ENCODE measurements around the gene NCEH1.

The NCEH1 gene

GRCh38 chr3:172613845-172614244 lies 97.0 kb downstream of the NCEH1 start:
- H3K4me2 ChIP-seq (ENCODE audit: low read length) = no peak overlapping the region
- no peak overlapping the region for H4K5ac ChIP-seq (ENCODE audit: low read length)
- no peak overlapping the region for H3K56ac ChIP-seq (ENCODE audit: low read length)
- no peaks in the 10 kb centered on the region for H3K4me1 ChIP-seq (ENCODE audit: control insufficient read depth, low read depth, low read length)
- H3K18ac ChIP-seq (ENCODE audit: low read length) = no peak overlapping the region
- H3K9ac ChIP-seq (ENCODE audit: low read length) = no peak overlapping the region
- no peak overlapping the region for H2BK120ac ChIP-seq (ENCODE audit: low read depth, low read length)
- H3K79me2 ChIP-seq (ENCODE audit: control insufficient read depth, insufficient read depth, low read length) = no peaks in the 10 kb centered on the region
- WGBS (ENCODE audit: extremely low coverage, insufficient coverage, low lambda C conversion rate) = no CpG with 5 or more reads among the region's 2 CpGs
- H3K4me3 ChIP-seq (ENCODE audit: low read length) = no peak overlapping the region
- no peak for DNase-seq
- no peaks in the 10 kb centered on the region for H3K36me3 ChIP-seq (ENCODE audit: control insufficient read depth, insufficient read depth, low read length)
- no peaks in the 10 kb centered on the region for H3K79me1 ChIP-seq (ENCODE audit: low read length)
- H3K27ac ChIP-seq (ENCODE audit: low read depth, low read length) = no peak overlapping the region
- H3K23ac ChIP-seq (ENCODE audit: low read length) = no peak overlapping the region
- no peak overlapping the region for H3K4ac ChIP-seq (ENCODE audit: low read depth, low read length)
- no peak overlapping the region for H2AK5ac ChIP-seq (ENCODE audit: low read length)
- no peak overlapping the region for H2BK5ac ChIP-seq (ENCODE audit: low read length)
- H3K27me3 ChIP-seq (ENCODE audit: insufficient read depth, low read length, poor library complexity) = no peaks in the 10 kb centered on the region
- no peak overlapping the region for H4K8ac ChIP-seq (ENCODE audit: low read depth, low read length)
- no peak overlapping the region for H2BK15ac ChIP-seq (replicated peaks; ENCODE audit: low read depth)

GRCh38 chr3:172612871-172613678 lies 97.8 kb downstream of the NCEH1 start:
- Histone ChIP-seq H3K4me3 (ENCODE audit: low read length) (no peak overlapping the region), H3K36me3 (ENCODE audit: control insufficient read depth, insufficient read depth, low read length) (no peaks in the 10 kb centered on the region), H4K8ac (ENCODE audit: low read depth, low read length) (no peak overlapping the region), H3K56ac (ENCODE audit: low read length) (no peak overlapping the region), H2BK120ac (ENCODE audit: low read depth, low read length) (no peak overlapping the region), H3K79me1 (ENCODE audit: low read length) (no peaks in the 10 kb centered on the region), H2AK5ac (ENCODE audit: low read length) (no peak overlapping the region), H4K5ac (ENCODE audit: low read length) (no peak overlapping the region), H3K79me2 (ENCODE audit: control insufficient read depth, insufficient read depth, low read length) (no peaks in the 10 kb centered on the region), H3K4me2 (ENCODE audit: low read length) (no peak overlapping the region), H3K4me1 (ENCODE audit: control insufficient read depth, low read depth, low read length) (no peaks in the 10 kb centered on the region), H2BK15ac (replicated peaks; ENCODE audit: low read depth) (no peak overlapping the region), H3K27ac (ENCODE audit: low read depth, low read length) (no peak overlapping the region), H2BK5ac (ENCODE audit: low read length) (no peak overlapping the region), H3K27me3 (ENCODE audit: insufficient read depth, low read length, poor library complexity) (no peaks in the 10 kb centered on the region), H3K23ac (ENCODE audit: low read length) (no peak overlapping the region), H3K4ac (ENCODE audit: low read depth, low read length) (no peak overlapping the region), H3K9ac (ENCODE audit: low read length) (no peak overlapping the region), H3K18ac (ENCODE audit: low read length) (no peak overlapping the region)
- no CpG with 5 or more reads among the region's 6 CpGs for WGBS (ENCODE audit: extremely low coverage, insufficient coverage, low lambda C conversion rate)
- no peak for DNase-seq

GRCh38 chr3:172609750-172610149 lies 101.1 kb downstream of the NCEH1 start:
- no peak for DNase-seq
- no peak overlapping the region for H3K9ac ChIP-seq (ENCODE audit: low read length)
- H3K4me1 ChIP-seq (ENCODE audit: control insufficient read depth, low read depth, low read length) = peaks cover 3% of the 10 kb centered on the region
- H3K4me3 ChIP-seq (ENCODE audit: low read length) = no peak overlapping the region
- H3K56ac ChIP-seq (ENCODE audit: low read length) = no peak overlapping the region
- no peaks in the 10 kb centered on the region for H3K27me3 ChIP-seq (ENCODE audit: insufficient read depth, low read length, poor library complexity)
- H3K79me2 ChIP-seq (ENCODE audit: control insufficient read depth, insufficient read depth, low read length) = no peaks in the 10 kb centered on the region
- no peak overlapping the region for H2BK120ac ChIP-seq (ENCODE audit: low read depth, low read length)
- H2AK5ac ChIP-seq (ENCODE audit: low read length) = no peak overlapping the region
- H3K18ac ChIP-seq (ENCODE audit: low read length) = no peak overlapping the region
- H3K4ac ChIP-seq (ENCODE audit: low read depth, low read length) = no peak overlapping the region
- no peaks in the 10 kb centered on the region for H3K36me3 ChIP-seq (ENCODE audit: control insufficient read depth, insufficient read depth, low read length)
- no peak overlapping the region for H3K4me2 ChIP-seq (ENCODE audit: low read length)
- H3K27ac ChIP-seq (ENCODE audit: low read depth, low read length) = no peak overlapping the region
- WGBS (ENCODE audit: extremely low coverage, insufficient coverage, low lambda C conversion rate) = no CpG with 5 or more reads among the region's 6 CpGs
- no peak overlapping the region for H2BK5ac ChIP-seq (ENCODE audit: low read length)
- H3K23ac ChIP-seq (ENCODE audit: low read length) = no peak overlapping the region
- no peak overlapping the region for H4K8ac ChIP-seq (ENCODE audit: low read depth, low read length)
- H2BK15ac ChIP-seq (replicated peaks; ENCODE audit: low read depth) = no peak overlapping the region
- H3K79me1 ChIP-seq (ENCODE audit: low read length) = no peaks in the 10 kb centered on the region
- no peak overlapping the region for H4K5ac ChIP-seq (ENCODE audit: low read length)

- WGBS (ENCODE audit: extremely low coverage, insufficient coverage, low lambda C conversion rate) = no CpG with 5 or more reads among the region's 2 CpGs
- H2BK120ac ChIP-seq (ENCODE audit: low read depth, low read length) = no peak overlapping the region
- H3K27me3 ChIP-seq (ENCODE audit: insufficient read depth, low read length, poor library complexity) = no peaks in the 10 kb centered on the region
- H2BK5ac ChIP-seq (ENCODE audit: low read length) = no peak overlapping the region
- H4K8ac ChIP-seq (ENCODE audit: low read depth, low read length) = no peak overlapping the region
- H3K23ac ChIP-seq (ENCODE audit: low read length) = no peak overlapping the region
- no peak overlapping the region for H3K27ac ChIP-seq (ENCODE audit: low read depth, low read length)
- no peak overlapping the region for H3K9ac ChIP-seq (ENCODE audit: low read length)
- DNase-seq = no peak
- H3K56ac ChIP-seq (ENCODE audit: low read length) = no peak overlapping the region
- peak overlapping the region; percentile 88 for H2BK15ac ChIP-seq (replicated peaks; ENCODE audit: low read depth)
- H3K36me3 ChIP-seq (ENCODE audit: control insufficient read depth, insufficient read depth, low read length) = no peaks in the 10 kb centered on the region
- no peak overlapping the region for H3K4me3 ChIP-seq (ENCODE audit: low read length)
- H3K4me1 ChIP-seq (ENCODE audit: control insufficient read depth, low read depth, low read length) = peaks cover 3% of the 10 kb centered on the region
- no peak overlapping the region for H3K4ac ChIP-seq (ENCODE audit: low read depth, low read length)
- no peaks in the 10 kb centered on the region for H3K79me1 ChIP-seq (ENCODE audit: low read length)
- H3K4me2 ChIP-seq (ENCODE audit: low read length) = no peak overlapping the region
- no peaks in the 10 kb centered on the region for H3K79me2 ChIP-seq (ENCODE audit: control insufficient read depth, insufficient read depth, low read length)
- H3K18ac ChIP-seq (ENCODE audit: low read length) = peak overlapping the region; percentile 1
- no peak overlapping the region for H4K5ac ChIP-seq (ENCODE audit: low read length)
- no peak overlapping the region for H2AK5ac ChIP-seq (ENCODE audit: low read length)
These were observed 102.3 kb downstream of the NCEH1 start for GRCh38 chr3:172608575-172608974.

- Histone ChIP-seq H3K4me1 (ENCODE audit: control insufficient read depth, low read depth, low read length) (peaks cover 3% of the 10 kb centered on the region), H3K9ac (ENCODE audit: low read length) (no peak overlapping the region), H2BK15ac (replicated peaks; ENCODE audit: low read depth) (no peak overlapping the region), H2BK5ac (ENCODE audit: low read length) (peak overlapping the region; percentile 39), H3K23ac (ENCODE audit: low read length) (no peak overlapping the region), H3K4me2 (ENCODE audit: low read length) (no peak overlapping the region), H2BK120ac (ENCODE audit: low read depth, low read length) (no peak overlapping the region), H2AK5ac (ENCODE audit: low read length) (no peak overlapping the region), H3K56ac (ENCODE audit: low read length) (peak overlapping the region; percentile 18), H3K36me3 (ENCODE audit: control insufficient read depth, insufficient read depth, low read length) (no peaks in the 10 kb centered on the region), H4K5ac (ENCODE audit: low read length) (no peak overlapping the region), H3K4me3 (ENCODE audit: low read length) (no peak overlapping the region), H3K4ac (ENCODE audit: low read depth, low read length) (no peak overlapping the region), H3K18ac (ENCODE audit: low read length) (peak overlapping the region; percentile 39), H3K79me1 (ENCODE audit: low read length) (no peaks in the 10 kb centered on the region), H3K79me2 (ENCODE audit: control insufficient read depth, insufficient read depth, low read length) (no peaks in the 10 kb centered on the region), H4K8ac (ENCODE audit: low read depth, low read length) (no peak overlapping the region), H3K27me3 (ENCODE audit: insufficient read depth, low read length, poor library complexity) (no peaks in the 10 kb centered on the region), H3K27ac (ENCODE audit: low read depth, low read length) (peak overlapping the region; percentile 81)
- no CpG with 5 or more reads among the region's 2 CpGs for WGBS (ENCODE audit: extremely low coverage, insufficient coverage, low lambda C conversion rate)
- peak; percentile 93 for DNase-seq
These were observed 103.4 kb downstream of the NCEH1 start for GRCh38 chr3:172607305-172608121.

Measured in mesendoderm (in vitro differentiated cells).